ENCODE data around the gene DNAJC10. TPM values are rescaled to one million over a fixed set of nuclear protein-coding genes. Genes with fewer than 3 reads are reported as not detected.

Gene DNAJC10
- total RNA-seq, 1 donor from 2014 or later, result 174 TPM

- H3K27ac ChIP-seq, result no peak overlapping the region
- no peaks in the 10 kb centered on the region for H3K36me3 Mint-ChIP-seq
- no peaks in the 10 kb centered on the region for H3F3A ChIP-seq (ENCODE audit: low read depth)
- no peaks in the 10 kb centered on the region for H3K4me1 ChIP-seq
- no peak overlapping the region for H3K9ac ChIP-seq
- peaks cover 2% of the 10 kb centered on the region for H3K9me3 Mint-ChIP-seq
- no peaks in the 10 kb centered on the region for H3K4me1 Mint-ChIP-seq
- H3K9me3 ChIP-seq (ENCODE audit: low read depth), result no peaks in the 10 kb centered on the region
- DNase-seq (ENCODE audit: low spot score), result no peak
- H4K20me1 ChIP-seq (ENCODE audit: low read depth), result no peaks in the 10 kb centered on the region
- no peak overlapping the region for H3K4me2 ChIP-seq
- H3K4me3 Mint-ChIP-seq, result no peak overlapping the region
- H3K4me3 ChIP-seq, result no peak overlapping the region
- H3K36me3 ChIP-seq, result no peaks in the 10 kb centered on the region
- no peak overlapping the region for H3K27ac Mint-ChIP-seq
- TF ChIP-seq CTCF (IDR thresholded peaks at IDR 0.05) (no peak), EZH2 (IDR thresholded peaks at IDR 0.05) (no peak), EZH2phosphoT487 (IDR thresholded peaks at IDR 0.05) (no peak)
- no peak overlapping the region for H2AFZ ChIP-seq (replicated peaks)
- H3K79me2 ChIP-seq (ENCODE audit: low read depth), result no peaks in the 10 kb centered on the region
- no peaks in the 10 kb centered on the region for H3K27me3 ChIP-seq
- peaks cover 2% of the 10 kb centered on the region for H3K27me3 Mint-ChIP-seq (ENCODE audit: insufficient read depth, low read depth)
Measured at GRCh38 chr2:182695776-182696175, 20.3 kb upstream of the DNAJC10 start.

GRCh38 chr2:182698671-182699070, 17.4 kb upstream of the DNAJC10 start:
- Histone ChIP-seq H3K27ac (no peak overlapping the region), H3F3A (ENCODE audit: low read depth) (no peaks in the 10 kb centered on the region), H3K79me2 (ENCODE audit: low read depth) (no peaks in the 10 kb centered on the region), H2AFZ (replicated peaks) (no peak overlapping the region), H3K27me3 (no peaks in the 10 kb centered on the region), H3K4me2 (no peak overlapping the region), H3K4me3 (no peak overlapping the region), H4K20me1 (ENCODE audit: low read depth) (no peaks in the 10 kb centered on the region), H3K9me3 (ENCODE audit: low read depth) (no peaks in the 10 kb centered on the region), H3K36me3 (no peaks in the 10 kb centered on the region), H3K9ac (no peak overlapping the region), H3K4me1 (no peaks in the 10 kb centered on the region)
- DNase-seq (ENCODE audit: low spot score), result no peak
- H3K4me1 Mint-ChIP-seq, result no peaks in the 10 kb centered on the region
- TF ChIP-seq CTCF (IDR thresholded peaks at IDR 0.05) (no peak), EZH2 (IDR thresholded peaks at IDR 0.05) (no peak), EZH2phosphoT487 (IDR thresholded peaks at IDR 0.05) (no peak)
- H3K4me3 Mint-ChIP-seq, result no peak overlapping the region
- H3K27me3 Mint-ChIP-seq (ENCODE audit: insufficient read depth, low read depth), result peaks cover 6% of the 10 kb centered on the region
- no peaks in the 10 kb centered on the region for H3K36me3 Mint-ChIP-seq
- no peaks in the 10 kb centered on the region for H3K9me3 Mint-ChIP-seq
- no peak overlapping the region for H3K27ac Mint-ChIP-seq

DNA sequence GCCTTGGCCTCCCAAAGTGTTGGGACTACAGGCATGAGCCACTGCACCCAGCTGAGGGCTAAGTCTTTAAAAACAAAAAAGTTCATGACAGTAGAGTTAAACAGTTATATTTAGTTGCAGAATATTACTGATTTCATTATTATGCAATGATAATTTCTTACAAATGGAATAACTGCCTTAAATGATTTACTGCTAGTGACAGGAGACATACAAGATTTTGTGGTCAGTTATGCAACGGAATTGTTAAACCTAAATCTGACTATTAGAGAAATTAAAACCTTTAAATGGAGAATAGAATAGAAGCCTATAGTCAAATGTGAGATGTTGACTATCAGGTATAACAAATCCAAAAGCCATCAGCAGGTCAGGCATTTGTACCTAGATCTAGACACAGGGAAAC, 10.3 kb upstream of the DNAJC10 start:
- Histone ChIP-seq H2AFZ (replicated peaks) (no peak overlapping the region), H3K4me3 (no peak overlapping the region), H3K27me3 (no peaks in the 10 kb centered on the region), H3K27ac (no peak overlapping the region), H3F3A (ENCODE audit: low read depth) (no peaks in the 10 kb centered on the region), H3K36me3 (no peaks in the 10 kb centered on the region), H3K79me2 (ENCODE audit: low read depth) (no peaks in the 10 kb centered on the region), H3K4me1 (no peaks in the 10 kb centered on the region), H3K9ac (no peak overlapping the region), H3K9me3 (ENCODE audit: low read depth) (no peaks in the 10 kb centered on the region), H4K20me1 (ENCODE audit: low read depth) (no peaks in the 10 kb centered on the region), H3K4me2 (no peak overlapping the region)
- Mint-ChIP-seq H3K27ac (no peak overlapping the region), H3K4me3 (no peak overlapping the region), H3K9me3 (no peaks in the 10 kb centered on the region), H3K4me1 (peaks cover 2% of the 10 kb centered on the region), H3K27me3 (ENCODE audit: insufficient read depth, low read depth) (peaks cover 8% of the 10 kb centered on the region), H3K36me3 (no peaks in the 10 kb centered on the region)
- no peak for DNase-seq (ENCODE audit: low spot score)
- TF ChIP-seq EZH2phosphoT487 (IDR thresholded peaks at IDR 0.05), result no peak
- TF ChIP-seq EZH2 (IDR thresholded peaks at IDR 0.05), result no peak
- no peak for TF ChIP-seq CTCF (IDR thresholded peaks at IDR 0.05)

All from neural progenitor cell (in vitro differentiated cells).